Gastrocnemius medialis (tissue), 4 donors: ENCODE measurements around the gene CAND2. TPM values are rescaled to one million over a fixed set of nuclear protein-coding genes. Genes with fewer than 3 reads are reported as not detected.

Experiments used
- ATAC-seq, 2 donors: fragments of 150-250 bp; one replicate each; pipeline ENCODE4 v1.9.1; 2016
- DNase-seq, 2 donors: peaks; one replicate each; pipeline ENCODE4 v3.0.0-alpha.2; 2019
- H3K27ac ChIP-seq, 4 donors: fragments of 200-600 bp; sonication (generic); 1 replicate in 1 of 4; 2 replicates in 3 of 4; pipeline ENCODE4 v1.5.1; 2016 to 2018; ENCODE audit warnings: mild to moderate bottlenecking in 2 of 4, moderate library complexity in 1 of 4
- H3K27me3 ChIP-seq, 3 donors: fragments of 200-600 bp; sonication (generic) in 2 of 3; 1 replicate in 1 of 3; 2 replicates in 2 of 3; pipeline versions ENCODE4 v1.5.1 to v1.6.0; 2016 to 2019; ENCODE audit warnings: mild to moderate bottlenecking in 1 of 3, moderate library complexity in 1 of 3
- H3K36me3 ChIP-seq, 2 donors: fragments of 200-600 bp; sonication (generic) in 1 of 2; one replicate each; pipeline ENCODE4 v1.5.1; 2017 to 2018
- H3K4me1 ChIP-seq, 2 donors: fragments of 200-600 bp; sonication (generic) in 1 of 2; one replicate each; pipeline ENCODE4 v1.5.1; 2016 to 2017; ENCODE audit warnings: mild to moderate bottlenecking in 2 of 2
- H3K4me3 ChIP-seq, 4 donors: fragments of 200-600 bp; sonication (generic) in 3 of 4; 1 replicate in 1 of 4; 2 replicates in 3 of 4; pipeline ENCODE4 v1.5.1; 2016 to 2019; ENCODE audit warnings: mild to moderate bottlenecking in 2 of 4
- H3K9me3 ChIP-seq, 3 donors: fragments of 200-600 bp; sonication (generic) in 2 of 3; 1 replicate in 1 of 3; 2 replicates in 2 of 3; pipeline ENCODE4 v1.5.1; 2016 to 2019
- POLR2A ChIP-seq, 2 donors: fragments of 450-650 bp; IDR thresholded peaks; one replicate each; pipeline ENCODE4 v1.6.1; 2017; ENCODE audit warnings: antibody characterized with exemption in 2 of 2, mild to moderate bottlenecking in 2 of 2, moderate library complexity in 2 of 2
- in situ Hi-C, 4 donors: fragments of 200-750 bp; cut with MboI; loops; one replicate each; pipeline versions ENCODE4 v1.15.0 to v1.8.0; 2017; ENCODE audit warnings: low sequenced_read_pairs in 4 of 4
- intact Hi-C: fragments of 100-400 bp; cut with DNase I; formaldehyde crosslinking; loops from one replicate; pipeline ENCODE4 v1.15.1; 2023; ENCODE audit warnings: low total_unique reads
- total RNA-seq, 4 donors: library from RNA; depleted of rRNA; stranded (reverse); fragments of >200 nt; gene quantifications; one replicate each; pipeline versions ENCODE4 v1.1.0 to v1.2.3, GENCODE V29; 2016
- TF ChIP-seq, protein P1 (sequence below), 5 experiments: fragments of 450-650 bp in 3 of 5; fragments of 200-600 bp in 2 of 5; sonication (generic) in 2 of 5; IDR thresholded peaks in 4 of 5; conservative IDR thresholded peaks in 1 of 5; 1 replicate in 4 of 5; 2 replicates in 1 of 5; pipeline ENCODE4 v1.5.1; 2016 to 2019; ENCODE audit warnings: antibody characterized with exemption in 5 of 5, mild to moderate bottlenecking in 3 of 5, moderate library complexity in 3 of 5

CAND2 gene
- total RNA-seq, 4 donors from 2014 or later = 133 to 308 (median 181) TPM

DNA sequence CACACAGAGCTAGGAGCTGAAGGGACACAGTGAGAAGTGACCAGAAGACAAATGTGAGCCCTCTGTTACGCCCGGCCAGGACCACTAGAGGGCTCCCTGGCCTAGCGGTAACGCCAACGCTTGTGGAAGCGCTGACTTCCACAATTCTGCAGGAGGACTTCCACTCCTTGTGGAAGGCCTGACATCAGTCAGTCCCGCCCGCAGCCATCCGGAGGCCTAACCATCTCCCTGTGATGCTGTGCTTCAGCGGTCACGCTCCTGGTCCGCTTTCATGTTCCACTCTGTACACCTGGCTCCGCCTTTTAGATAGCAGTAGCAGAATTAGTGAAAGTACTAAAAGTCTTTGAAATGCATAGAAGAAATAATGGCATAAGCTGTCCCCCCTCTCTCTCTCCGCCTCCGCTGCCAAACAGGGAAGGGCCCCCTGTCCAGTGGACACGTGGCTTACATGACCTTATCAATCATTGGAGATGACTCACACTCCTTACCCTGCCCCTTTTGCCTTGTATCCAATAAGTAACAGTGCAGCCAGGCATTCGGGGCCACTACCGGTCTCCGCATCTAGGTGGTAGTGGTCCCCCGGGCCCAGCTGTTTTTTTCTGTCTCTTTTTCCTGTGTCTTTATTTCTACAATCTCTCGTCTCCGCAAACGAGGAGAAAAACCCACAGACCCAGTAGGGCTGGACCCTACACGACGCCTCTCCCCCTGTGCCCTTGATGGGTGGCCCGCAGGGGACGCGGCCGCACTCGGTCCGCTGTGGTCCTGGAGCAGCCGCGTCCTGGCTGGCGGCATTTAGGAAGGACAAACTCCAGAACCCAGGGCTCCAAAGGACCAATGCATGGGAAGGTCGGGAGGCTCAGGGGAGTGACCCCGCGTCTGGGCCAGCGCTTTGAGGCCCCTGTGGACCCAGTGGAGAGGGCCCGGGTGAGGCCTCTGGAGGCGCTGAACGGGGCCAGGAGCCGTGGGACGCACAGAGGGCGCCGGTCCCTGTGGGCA is 71.9 kb downstream of the CAND2 start:
- H3K9me3 ChIP-seq = no peaks in the 10 kb centered on the region
- H3K27ac ChIP-seq = no peak overlapping the region
- H3K27me3 ChIP-seq = no peaks in the 10 kb centered on the region
- ATAC-seq = peak; percentile 78 to 79
- intact Hi-C loops = loop anchor here (1.0 kb wide), 3 partner anchors 24 to 127 kb away; no protein-coding TSS in a partner anchor
- TF ChIP-seq, protein P1, sequence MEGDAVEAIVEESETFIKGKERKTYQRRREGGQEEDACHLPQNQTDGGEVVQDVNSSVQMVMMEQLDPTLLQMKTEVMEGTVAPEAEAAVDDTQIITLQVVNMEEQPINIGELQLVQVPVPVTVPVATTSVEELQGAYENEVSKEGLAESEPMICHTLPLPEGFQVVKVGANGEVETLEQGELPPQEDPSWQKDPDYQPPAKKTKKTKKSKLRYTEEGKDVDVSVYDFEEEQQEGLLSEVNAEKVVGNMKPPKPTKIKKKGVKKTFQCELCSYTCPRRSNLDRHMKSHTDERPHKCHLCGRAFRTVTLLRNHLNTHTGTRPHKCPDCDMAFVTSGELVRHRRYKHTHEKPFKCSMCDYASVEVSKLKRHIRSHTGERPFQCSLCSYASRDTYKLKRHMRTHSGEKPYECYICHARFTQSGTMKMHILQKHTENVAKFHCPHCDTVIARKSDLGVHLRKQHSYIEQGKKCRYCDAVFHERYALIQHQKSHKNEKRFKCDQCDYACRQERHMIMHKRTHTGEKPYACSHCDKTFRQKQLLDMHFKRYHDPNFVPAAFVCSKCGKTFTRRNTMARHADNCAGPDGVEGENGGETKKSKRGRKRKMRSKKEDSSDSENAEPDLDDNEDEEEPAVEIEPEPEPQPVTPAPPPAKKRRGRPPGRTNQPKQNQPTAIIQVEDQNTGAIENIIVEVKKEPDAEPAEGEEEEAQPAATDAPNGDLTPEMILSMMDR (IDR thresholded peaks at IDR 0.05 in 4 of 5, conservative IDR thresholded peaks at IDR 0.05 in 1 of 5) = peak; percentile 82 to 94 (median 92)
- no peak for TF ChIP-seq POLR2A (IDR thresholded peaks at IDR 0.05)
- H3K4me3 ChIP-seq = no peak overlapping the region
- no peaks in the 10 kb centered on the region for H3K36me3 ChIP-seq
- peak; percentile 74 to 82 for DNase-seq
- H3K4me1 ChIP-seq = peaks cover 21 to 28% of the 10 kb centered on the region in 2 donors
- in situ Hi-C loops = no loop called here

DNA sequence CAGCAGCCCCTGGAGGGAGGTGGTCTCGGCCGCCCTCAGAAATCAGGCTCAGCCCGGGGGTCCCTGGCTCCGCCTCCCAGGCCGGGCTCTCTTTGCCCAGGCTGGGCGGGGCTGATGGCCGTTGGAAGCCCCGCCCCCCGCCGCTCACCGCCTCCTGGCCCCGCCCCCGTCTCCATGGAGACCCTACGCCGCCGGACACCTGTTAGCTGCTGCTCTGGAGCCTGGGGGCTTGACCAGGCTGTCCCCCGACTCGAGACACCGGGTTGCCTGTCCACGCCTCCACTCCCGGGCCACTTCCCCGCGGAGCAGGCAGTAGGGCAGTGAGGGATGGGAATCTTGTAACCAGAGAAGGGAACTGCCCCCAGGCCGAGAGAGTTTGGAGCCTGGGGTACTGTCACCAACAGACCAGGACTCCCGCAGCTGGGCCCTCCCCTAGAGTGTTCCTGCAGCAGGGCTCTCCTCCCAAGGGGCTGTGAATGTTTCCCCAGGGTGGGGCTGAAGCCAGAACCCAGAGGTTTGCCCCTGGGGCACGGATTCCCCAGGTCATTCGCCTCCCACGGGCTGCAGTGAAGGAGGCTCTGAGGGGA is 72.6 kb downstream of the CAND2 start:
- ATAC-seq (no peak), DNase-seq (no peak)
- Histone ChIP-seq H3K9me3 (no peaks in the 10 kb centered on the region), H3K27me3 (no peaks in the 10 kb centered on the region), H3K27ac (no peak overlapping the region), H3K4me1 (peaks cover 21 to 28% of the 10 kb centered on the region in 2 donors), H3K4me3 (no peak overlapping the region), H3K36me3 (no peaks in the 10 kb centered on the region)
- TF ChIP-seq POLR2A (IDR thresholded peaks at IDR 0.05) = no peak
- TF ChIP-seq, protein P1 (IDR thresholded peaks at IDR 0.05 in 4 of 5, conservative IDR thresholded peaks at IDR 0.05 in 1 of 5) = no peak
- intact Hi-C loops (no loop called here), in situ Hi-C loops (no loop called here)

DNA sequence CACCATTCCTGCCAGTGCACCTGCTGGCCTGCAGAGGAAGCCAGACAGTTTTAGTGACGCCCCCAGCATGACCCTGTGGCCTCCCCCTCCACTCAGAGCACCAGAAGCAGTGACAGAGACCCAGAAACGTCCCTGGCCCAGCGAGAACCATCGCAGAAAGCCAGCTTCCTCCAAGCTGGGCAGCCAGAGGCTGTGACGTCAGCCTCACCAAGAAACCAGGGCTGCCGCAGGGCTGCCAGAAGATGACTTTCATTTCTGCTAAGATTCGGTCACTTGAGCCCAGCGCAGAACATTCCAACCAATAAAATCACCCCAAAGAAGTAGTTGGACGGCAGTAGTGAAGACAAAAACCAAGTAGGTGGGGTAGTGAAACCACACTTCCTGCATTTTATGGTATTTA is 74.5 kb downstream of the CAND2 start:
- Histone ChIP-seq H3K36me3 (no peaks in the 10 kb centered on the region), H3K4me1 (peaks cover 21 to 29% of the 10 kb centered on the region in 2 donors), H3K9me3 (no peaks in the 10 kb centered on the region), H3K4me3 (peak overlapping the region in 1 of 4 donors; percentile 22), H3K27ac (peak overlapping the region; percentile 67 to 79 (median 73)), H3K27me3 (no peaks in the 10 kb centered on the region)
- DNase-seq (peak in 1 of 2 donors; percentile 68), ATAC-seq (peak; percentile 59 to 65)
- in situ Hi-C loops = no loop called here
- TF ChIP-seq, protein P1 (IDR thresholded peaks at IDR 0.05 in 4 of 5, conservative IDR thresholded peaks at IDR 0.05 in 1 of 5) = no peak
- no peak for TF ChIP-seq POLR2A (IDR thresholded peaks at IDR 0.05)
- intact Hi-C loops = no loop called here

DNA sequence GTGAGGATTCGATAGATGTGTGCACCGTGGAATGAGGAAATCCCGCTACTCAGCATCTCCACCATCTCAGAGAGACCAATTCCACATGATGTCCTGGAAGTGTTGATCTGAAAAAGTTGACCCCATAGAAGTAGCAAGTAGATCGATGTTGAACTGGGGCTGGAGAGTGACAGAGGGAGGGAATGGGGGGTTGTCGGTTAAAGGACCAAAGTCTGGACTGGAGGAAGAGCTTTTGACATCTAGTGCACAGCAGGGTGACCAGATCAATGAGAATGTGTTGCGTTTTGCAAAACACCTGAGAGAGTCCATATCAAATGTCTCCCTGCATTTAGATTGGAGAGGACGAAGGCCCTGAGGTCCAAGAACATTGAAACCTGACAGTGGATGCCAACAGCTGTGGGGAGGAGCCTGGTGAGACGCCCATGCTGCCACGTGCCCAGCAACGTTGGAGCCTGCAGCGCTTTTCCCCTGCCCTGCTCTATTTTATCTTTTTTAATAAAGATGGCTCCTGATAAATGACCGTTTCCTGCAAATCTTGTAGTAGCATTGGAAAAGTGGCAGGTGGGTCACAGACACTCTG is 75.0 kb downstream of the CAND2 start:
- in situ Hi-C loops = no loop called here
- H3K4me3 ChIP-seq = peak overlapping the region in 1 of 4 donors; percentile 22
- peaks cover 21 to 34% of the 10 kb centered on the region in 2 donors for H3K4me1 ChIP-seq
- ATAC-seq (peak; percentile 87 to 88), DNase-seq (peak; percentile 72 to 81)
- TF ChIP-seq POLR2A (IDR thresholded peaks at IDR 0.05) = no peak
- TF ChIP-seq, protein P1 (IDR thresholded peaks at IDR 0.05 in 4 of 5, conservative IDR thresholded peaks at IDR 0.05 in 1 of 5) = no peak
- H3K27me3 ChIP-seq = no peaks in the 10 kb centered on the region
- H3K9me3 ChIP-seq = no peaks in the 10 kb centered on the region
- intact Hi-C loops = no loop called here
- no peaks in the 10 kb centered on the region for H3K36me3 ChIP-seq
- peak overlapping the region; percentile 67 to 79 (median 73) for H3K27ac ChIP-seq
